Choroid plexus epithelial cell (primary cell): ENCODE data around the gene PTPRU.

ENCODE experiments used
- DNase-seq: peaks from one replicate; pipeline ENCODE4 v3.0.0-alpha.2; 2010; ENCODE audit warnings: low read depth
- H3K4me3 ChIP-seq: 2 replicates; pipeline ENCODE4 v1.5.1; 2011; ENCODE audit warnings: low read depth, mild to moderate bottlenecking, control low read depth, low read length, moderate library complexity
- TF ChIP-seq, protein P1 (sequence below): conservative IDR thresholded peaks from 2 replicates; pipeline ENCODE4 v1.5.1; 2011; ENCODE audit warnings: low read depth, mild to moderate bottlenecking, control low read depth, inconsistent platforms, low read length, moderate library complexity

The PTPRU gene

DNA sequence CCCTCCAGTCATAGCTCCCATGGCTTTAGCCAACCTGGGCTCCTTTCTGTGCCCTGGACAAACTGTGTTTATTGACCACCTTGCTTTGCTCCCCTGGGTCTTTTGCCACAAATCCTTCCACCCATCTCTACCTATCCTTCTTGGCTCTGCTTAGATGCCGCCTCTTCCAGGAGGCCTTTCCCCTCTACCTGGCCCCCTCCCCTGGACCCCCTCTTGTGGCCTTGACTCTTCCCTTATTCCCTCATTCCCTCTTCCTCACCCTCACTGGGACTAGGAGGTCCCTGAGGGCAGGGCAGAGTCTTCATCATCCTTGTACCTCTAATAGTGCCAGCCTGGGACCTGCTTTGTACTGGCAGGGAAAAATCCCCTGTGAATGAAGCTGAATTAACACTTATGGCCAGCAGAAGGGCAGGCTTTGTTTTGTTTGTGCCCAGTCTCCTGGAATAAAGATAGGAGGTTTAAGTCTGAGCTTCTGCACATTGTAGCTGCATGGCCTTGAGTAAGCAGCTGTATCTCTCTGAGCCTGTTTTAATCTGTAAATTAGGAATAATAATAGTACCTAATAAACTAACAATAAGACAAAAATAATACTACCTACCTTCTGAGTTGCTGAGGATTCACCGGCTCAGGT is 13.7 kb downstream of the PTPRU start:
- DNase-seq = no peak
- TF ChIP-seq, protein P1, sequence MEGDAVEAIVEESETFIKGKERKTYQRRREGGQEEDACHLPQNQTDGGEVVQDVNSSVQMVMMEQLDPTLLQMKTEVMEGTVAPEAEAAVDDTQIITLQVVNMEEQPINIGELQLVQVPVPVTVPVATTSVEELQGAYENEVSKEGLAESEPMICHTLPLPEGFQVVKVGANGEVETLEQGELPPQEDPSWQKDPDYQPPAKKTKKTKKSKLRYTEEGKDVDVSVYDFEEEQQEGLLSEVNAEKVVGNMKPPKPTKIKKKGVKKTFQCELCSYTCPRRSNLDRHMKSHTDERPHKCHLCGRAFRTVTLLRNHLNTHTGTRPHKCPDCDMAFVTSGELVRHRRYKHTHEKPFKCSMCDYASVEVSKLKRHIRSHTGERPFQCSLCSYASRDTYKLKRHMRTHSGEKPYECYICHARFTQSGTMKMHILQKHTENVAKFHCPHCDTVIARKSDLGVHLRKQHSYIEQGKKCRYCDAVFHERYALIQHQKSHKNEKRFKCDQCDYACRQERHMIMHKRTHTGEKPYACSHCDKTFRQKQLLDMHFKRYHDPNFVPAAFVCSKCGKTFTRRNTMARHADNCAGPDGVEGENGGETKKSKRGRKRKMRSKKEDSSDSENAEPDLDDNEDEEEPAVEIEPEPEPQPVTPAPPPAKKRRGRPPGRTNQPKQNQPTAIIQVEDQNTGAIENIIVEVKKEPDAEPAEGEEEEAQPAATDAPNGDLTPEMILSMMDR = no peak
- no peak overlapping the region for H3K4me3 ChIP-seq

DNA sequence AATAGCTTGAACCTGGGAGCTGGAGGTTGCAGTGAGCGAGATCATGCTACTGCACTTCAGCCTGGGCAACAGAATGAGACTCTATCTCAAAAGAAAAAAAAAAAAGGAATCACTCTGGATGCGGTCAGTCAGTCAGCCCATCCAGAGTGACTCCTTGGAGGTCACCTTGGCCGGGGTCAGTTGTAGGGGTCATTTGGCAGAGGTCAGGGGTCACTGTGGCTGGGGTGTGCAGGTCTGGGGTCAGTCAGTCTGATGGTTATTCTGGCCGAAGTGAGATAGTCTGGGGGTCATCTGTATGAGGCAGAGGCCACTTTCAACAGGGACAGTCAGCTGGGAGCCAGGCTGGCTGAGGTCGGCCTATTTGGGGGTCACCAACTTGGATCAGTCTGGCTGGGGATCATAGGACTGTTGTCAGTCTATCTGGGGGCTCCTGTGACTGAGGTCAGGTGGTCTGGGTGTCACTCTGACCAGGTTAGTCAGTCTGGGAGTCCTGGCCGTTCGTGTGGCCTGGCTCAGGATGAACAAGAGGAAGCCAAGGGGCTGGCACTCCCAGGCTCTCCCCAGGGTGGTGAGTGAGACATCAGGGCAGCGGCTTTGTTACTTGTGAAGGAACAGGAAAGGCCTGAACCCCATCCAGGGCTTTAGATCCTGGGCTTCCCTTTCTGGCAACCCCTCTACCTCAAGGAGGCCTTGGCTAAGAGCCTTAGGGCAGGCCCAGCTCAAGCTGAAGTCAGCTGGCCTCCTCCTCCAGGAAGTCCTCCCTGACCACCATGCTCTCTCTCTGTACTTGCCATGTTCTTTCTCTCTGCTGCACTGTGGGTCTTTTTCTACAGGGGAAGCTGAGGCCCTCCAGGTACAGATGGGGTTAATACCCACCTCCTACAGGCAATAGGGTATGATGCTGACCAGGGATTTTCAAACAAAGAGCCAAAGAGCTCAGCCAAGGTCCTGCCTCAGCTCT is 15.1 kb downstream of the PTPRU start:
- no peak for DNase-seq
- H3K4me3 ChIP-seq = no peak overlapping the region
- TF ChIP-seq, protein P1 = no peak

DNA sequence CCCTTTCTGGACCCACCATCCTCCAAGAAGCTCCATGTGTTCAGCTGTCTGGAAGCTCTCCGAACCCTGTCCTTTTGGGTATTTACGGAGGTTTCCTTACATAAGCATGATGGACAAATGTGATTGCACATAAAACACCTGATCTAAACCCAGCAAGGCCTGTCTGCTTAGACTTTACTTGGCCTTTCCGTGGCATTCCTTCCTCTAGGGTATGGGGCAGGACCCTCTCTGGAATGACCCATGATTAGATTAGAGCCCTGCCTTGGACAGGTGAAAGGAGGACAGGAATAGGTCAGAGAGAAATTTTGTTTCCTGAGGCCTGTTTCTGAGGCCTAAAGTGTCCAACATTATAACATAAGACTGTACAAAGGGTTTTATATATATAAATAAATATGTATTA is 16.9 kb downstream of the PTPRU start:
- no peak for DNase-seq
- TF ChIP-seq, protein P1 = no peak
- H3K4me3 ChIP-seq = no peak overlapping the region

DNA sequence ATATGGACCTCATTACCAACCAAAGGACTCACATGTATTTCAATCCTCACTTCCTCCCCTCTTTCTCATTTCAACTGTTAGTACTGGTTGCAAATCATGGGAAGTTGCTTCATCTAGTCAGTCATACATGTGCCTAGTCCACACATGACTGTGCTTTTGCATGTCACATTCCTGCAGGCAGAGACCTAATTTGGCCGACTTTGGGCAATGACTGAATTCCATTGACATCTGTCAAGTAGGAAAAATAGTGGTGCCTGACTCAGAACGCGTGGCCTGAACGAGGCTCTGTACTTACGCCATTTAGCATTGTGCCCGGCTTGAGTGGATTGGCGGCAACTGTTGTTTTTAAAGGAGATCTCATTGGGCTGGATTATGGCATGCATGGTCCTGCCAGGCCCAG is 18.0 kb downstream of the PTPRU start:
- H3K4me3 ChIP-seq = no peak overlapping the region
- TF ChIP-seq, protein P1 = no peak
- DNase-seq = no peak

DNA sequence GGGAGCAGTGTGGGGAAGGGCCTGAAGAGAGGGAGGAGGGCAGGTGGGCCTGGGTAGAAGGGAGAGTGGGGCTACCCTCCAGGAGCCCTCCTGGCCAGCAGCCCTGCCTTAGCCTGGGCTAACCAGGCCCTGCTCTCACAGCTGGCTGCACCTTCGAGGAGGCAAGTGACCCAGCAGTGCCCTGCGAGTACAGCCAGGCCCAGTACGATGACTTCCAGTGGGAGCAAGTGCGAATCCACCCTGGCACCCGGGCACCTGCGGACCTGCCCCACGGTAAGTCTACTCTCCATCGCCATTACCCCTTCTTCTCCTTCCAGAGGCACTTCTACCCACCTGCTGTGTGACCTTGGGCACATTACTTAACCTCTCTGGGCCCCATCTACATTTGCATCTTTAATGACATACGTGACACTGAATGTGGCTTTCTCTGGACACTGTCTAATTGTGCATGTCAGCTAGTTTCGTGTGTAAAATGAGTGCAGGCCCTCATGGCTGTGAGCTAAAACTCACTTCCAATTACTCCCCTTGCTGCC is 18.9 kb downstream of the PTPRU start:
- no peak for DNase-seq
- H3K4me3 ChIP-seq = no peak overlapping the region
- TF ChIP-seq, protein P1 = no peak

DNA sequence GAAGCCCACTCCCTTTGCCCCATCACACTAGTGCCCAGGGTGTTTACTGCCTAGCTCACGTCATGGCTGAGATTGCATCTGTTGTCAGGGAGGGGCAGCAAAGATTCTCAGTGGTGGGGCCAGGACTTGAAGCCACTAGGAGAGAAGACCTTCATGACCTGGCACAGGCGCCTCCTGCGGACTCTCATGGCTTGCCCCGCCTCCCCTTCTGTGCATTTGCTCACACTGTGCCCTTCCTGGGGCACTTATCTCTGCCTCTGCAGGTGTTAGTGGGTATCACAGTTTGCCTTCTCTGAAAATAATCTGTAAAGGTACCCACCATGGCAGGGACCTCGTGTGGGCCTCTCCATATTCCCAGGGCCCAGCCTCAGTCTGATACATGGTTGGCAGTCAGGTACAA is 20.1 kb downstream of the PTPRU start:
- DNase-seq = no peak
- H3K4me3 ChIP-seq = no peak overlapping the region
- TF ChIP-seq, protein P1 = no peak
